Measurements from ENCODE around the gene TOMT. TPM values are rescaled to one million over a fixed set of nuclear protein-coding genes. Genes with fewer than 3 reads are reported as not detected.
A peak's percentile ranks its signal among the peaks of the same experiment; 100 is the strongest.

TOMT gene
- total and polyA plus RNA-seq, 9 donors, result not detected

DNA sequence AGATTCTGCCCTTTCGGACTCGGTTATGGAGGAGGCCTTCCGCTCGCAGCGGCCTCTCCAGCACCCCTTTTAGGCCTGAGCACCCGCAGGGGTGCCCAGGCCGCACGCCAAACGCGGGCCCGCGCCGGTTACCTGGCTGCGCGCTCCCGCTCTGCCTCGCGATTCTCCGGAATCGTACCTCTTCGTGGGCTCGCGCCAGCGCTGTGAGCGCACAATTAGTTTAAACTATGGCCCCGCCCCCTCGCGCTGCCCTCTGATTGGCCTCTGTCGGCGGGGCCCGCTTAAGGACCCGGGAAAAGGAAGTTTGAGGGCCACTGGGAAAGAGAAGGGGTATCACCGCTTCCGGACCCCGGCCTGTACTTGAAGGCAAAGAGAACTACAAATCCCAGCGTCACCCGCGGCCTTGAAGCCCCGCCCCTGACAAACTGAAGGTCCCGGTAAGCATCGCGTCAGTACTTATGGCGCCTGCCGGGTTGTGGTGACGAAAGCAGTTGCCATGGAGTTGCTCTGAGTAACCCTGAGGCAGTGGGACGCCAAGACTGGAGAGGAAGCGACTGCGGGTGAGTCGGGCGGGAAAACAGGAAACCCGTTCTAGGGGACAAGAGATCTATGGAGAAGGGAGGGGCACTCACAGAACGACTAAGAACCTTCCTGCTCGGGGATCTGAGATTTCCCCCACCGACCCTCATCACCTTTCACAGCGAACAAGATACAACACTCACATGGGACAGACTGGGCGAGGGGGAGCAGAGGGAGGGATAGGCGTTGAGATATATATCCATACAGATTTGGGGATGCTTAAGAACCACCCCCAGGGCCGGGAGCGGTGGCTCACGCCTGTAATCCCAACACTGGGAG, 25.2 kb upstream of the TOMT start, which contains the start of the genes LRRC51 and NUMA1:
LRRC51 (plus strand) TSS at position 525 of the 858 bp plus-strand sequence. CDS start 8,234 bp downstream, outside the sequence.
NUMA1 (minus strand) TSS at position 217 of the 858 bp plus-strand sequence. CDS start 44,599 bp downstream, outside the sequence.
- 0 to 1% (median 0%) methylated on average over 60 of the region's 60 CpGs for WGBS, 3 donors
- DNase-seq, result peak; percentile 99 to 100 (median 99)
- intact Hi-C loops (cut with DNase I), result loop anchor here in 1 of 4 donors (2.0 kb wide), 1 partner anchor 42 kb away; no protein-coding TSS in a partner anchor
- Histone ChIP-seq H3K9me3 (no peaks in the 10 kb centered on the region), H3K4me1 (ENCODE audit: insufficient read depth) (no peaks in the 10 kb centered on the region), H3K27ac (peak within 1 kb of the TSS; percentile 36 to 89), H3K4me3 (peak within 1 kb of the TSS; percentile 63), H3K27me3 (no peaks in the 10 kb centered on the region), H3K36me3 (no peaks in the 10 kb centered on the region)
- TF ChIP-seq, protein P1, sequence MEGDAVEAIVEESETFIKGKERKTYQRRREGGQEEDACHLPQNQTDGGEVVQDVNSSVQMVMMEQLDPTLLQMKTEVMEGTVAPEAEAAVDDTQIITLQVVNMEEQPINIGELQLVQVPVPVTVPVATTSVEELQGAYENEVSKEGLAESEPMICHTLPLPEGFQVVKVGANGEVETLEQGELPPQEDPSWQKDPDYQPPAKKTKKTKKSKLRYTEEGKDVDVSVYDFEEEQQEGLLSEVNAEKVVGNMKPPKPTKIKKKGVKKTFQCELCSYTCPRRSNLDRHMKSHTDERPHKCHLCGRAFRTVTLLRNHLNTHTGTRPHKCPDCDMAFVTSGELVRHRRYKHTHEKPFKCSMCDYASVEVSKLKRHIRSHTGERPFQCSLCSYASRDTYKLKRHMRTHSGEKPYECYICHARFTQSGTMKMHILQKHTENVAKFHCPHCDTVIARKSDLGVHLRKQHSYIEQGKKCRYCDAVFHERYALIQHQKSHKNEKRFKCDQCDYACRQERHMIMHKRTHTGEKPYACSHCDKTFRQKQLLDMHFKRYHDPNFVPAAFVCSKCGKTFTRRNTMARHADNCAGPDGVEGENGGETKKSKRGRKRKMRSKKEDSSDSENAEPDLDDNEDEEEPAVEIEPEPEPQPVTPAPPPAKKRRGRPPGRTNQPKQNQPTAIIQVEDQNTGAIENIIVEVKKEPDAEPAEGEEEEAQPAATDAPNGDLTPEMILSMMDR (IDR thresholded peaks at IDR 0.05), result no peak
- TF ChIP-seq POLR2A (IDR thresholded peaks at IDR 0.05) (peak; percentile 53), EP300 (IDR thresholded peaks at IDR 0.05) (peak; percentile 65)

DNA sequence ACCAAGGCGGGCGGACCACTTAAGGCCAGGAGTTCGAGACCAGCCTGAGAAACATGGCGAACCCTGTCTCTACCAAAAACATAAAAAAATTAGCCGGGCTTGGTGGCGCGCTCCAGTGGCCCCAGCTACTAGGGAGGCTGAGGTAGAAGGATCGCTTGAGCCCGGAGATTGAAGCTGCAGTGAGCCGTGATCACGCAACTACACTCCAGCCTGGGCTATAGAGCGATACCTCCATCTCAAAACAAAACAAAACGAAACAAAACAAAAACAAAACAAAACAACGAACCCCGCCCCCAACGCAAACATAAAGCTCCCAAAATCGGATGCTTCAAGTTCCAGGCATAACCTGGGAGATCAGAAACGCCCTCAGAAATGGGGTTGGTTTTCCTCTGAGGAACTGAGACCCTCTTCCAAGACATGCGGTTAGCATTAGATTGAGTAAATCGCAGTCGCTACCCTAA, 24.5 kb upstream of the TOMT start:
- no peak for DNase-seq
- H3K27ac ChIP-seq, result peak overlapping the region; percentile 36 to 61
- WGBS, 3 donors, result 49 to 66% (median 64%) methylated on average over 21 of the region's 21 CpGs
- no peaks in the 10 kb centered on the region for H3K9me3 ChIP-seq
- intact Hi-C loops (cut with DNase I), result loop anchor here in 1 of 4 donors (2.0 kb wide), 1 partner anchor 42 kb away; no protein-coding TSS in a partner anchor
- no peaks in the 10 kb centered on the region for H3K36me3 ChIP-seq
- H3K27me3 ChIP-seq, result no peaks in the 10 kb centered on the region
- H3K4me1 ChIP-seq (ENCODE audit: insufficient read depth), result no peaks in the 10 kb centered on the region
- peak overlapping the region; percentile 51 for H3K4me3 ChIP-seq
- TF ChIP-seq EP300 (IDR thresholded peaks at IDR 0.05) (no peak), POLR2A (IDR thresholded peaks at IDR 0.05) (no peak)
- TF ChIP-seq, protein P1 (IDR thresholded peaks at IDR 0.05), result no peak

GRCh38 chr11:72081821-72082453, 23.8 kb upstream of the TOMT start:
- Histone ChIP-seq H3K36me3 (no peaks in the 10 kb centered on the region), H3K27ac (no peak overlapping the region), H3K9me3 (no peaks in the 10 kb centered on the region), H3K4me3 (no peak overlapping the region), H3K4me1 (ENCODE audit: insufficient read depth) (no peaks in the 10 kb centered on the region), H3K27me3 (no peaks in the 10 kb centered on the region)
- TF ChIP-seq, protein P1 (IDR thresholded peaks at IDR 0.05), result no peak
- TF ChIP-seq EP300 (IDR thresholded peaks at IDR 0.05) (no peak), POLR2A (IDR thresholded peaks at IDR 0.05) (no peak)
- intact Hi-C loops (cut with DNase I), result loop anchor here in 1 of 4 donors (2.0 kb wide), 1 partner anchor 43 kb away; no protein-coding TSS in a partner anchor
- 93 to 97% (median 95%) methylated on average over 3 of the region's 3 CpGs for WGBS, 3 donors
- no peak for DNase-seq

DNA sequence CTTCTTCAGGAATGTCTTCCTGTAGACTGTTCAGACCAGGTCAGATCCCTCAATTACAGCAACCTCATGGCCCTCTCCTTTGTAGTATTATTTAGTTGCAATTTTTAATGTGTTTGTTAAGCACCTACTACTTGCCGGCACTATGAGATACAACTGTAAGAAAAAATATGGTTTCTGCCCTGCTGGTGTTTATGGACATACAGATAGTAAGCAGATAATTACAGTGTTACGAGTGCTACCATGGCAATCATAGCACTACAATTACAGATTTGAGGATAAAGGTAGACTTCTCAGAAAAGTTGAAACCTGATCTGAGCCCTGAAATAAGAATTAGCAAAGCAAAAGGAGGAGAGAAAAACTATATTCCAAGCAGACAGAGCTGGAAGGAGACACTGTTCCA, 22.3 kb upstream of the TOMT start:
- Histone ChIP-seq H3K9me3 (no peaks in the 10 kb centered on the region), H3K27ac (no peak overlapping the region), H3K27me3 (no peaks in the 10 kb centered on the region), H3K4me1 (ENCODE audit: insufficient read depth) (no peaks in the 10 kb centered on the region), H3K4me3 (no peak overlapping the region), H3K36me3 (no peaks in the 10 kb centered on the region)
- no peak for DNase-seq
- TF ChIP-seq POLR2A (IDR thresholded peaks at IDR 0.05) (no peak), EP300 (IDR thresholded peaks at IDR 0.05) (no peak)
- TF ChIP-seq, protein P1 (IDR thresholded peaks at IDR 0.05), result no peak
- WGBS, 3 donors, result 77 to 87% (median 86%) methylated on average over 2 of the region's 2 CpGs
- intact Hi-C loops (cut with DNase I), result no loop called here

All from ovary (tissue), 9 donors.